ENCODE results near the gene HSD17B14. TPM values are rescaled to one million over a fixed set of nuclear protein-coding genes. Genes with fewer than 3 reads are reported as not detected.
"Not testable (repeated sequence)": the region's sequence is repeated elsewhere in the genome, so short reads cannot be mapped to it uniquely, and the experiment has no call there.

The HSD17B14 gene
- total and polyA plus RNA-seq, 9 donors, result 1.9 to 8.3 (median 4.2) TPM

DNA sequence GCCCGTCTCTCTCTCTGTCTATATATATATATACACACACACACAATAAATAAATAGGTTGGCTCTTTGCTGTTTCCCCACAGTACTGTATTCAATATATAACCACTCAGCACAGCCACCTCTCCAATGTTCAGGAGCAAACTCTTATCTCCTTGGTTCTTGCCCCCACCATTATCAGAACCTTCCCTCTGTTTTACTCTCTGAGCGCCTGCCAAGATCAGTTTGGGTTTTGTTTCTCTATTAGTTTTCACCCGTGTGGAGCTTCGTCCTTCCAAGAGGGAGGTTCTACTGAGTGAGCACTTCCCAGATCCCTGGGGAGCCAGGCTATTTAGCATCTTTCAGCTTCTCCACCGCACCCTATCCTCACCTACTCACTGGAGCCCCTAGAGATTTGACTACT lies 70.5 kb downstream of the HSD17B14 start:
- H3K4me1 ChIP-seq (ENCODE audit: control insufficient read depth, insufficient read depth, low read length); H3K36me3 ChIP-seq (ENCODE audit: control insufficient read depth, insufficient read depth, low read length); H3K4me3 ChIP-seq (ENCODE audit: low read length); H3K9me3 ChIP-seq (replicated peaks; ENCODE audit: control insufficient read depth, low read depth, low read length); DNase-seq; H3K27ac ChIP-seq (ENCODE audit: low read length): not testable (repeated sequence)
- WGBS (ENCODE audit: insufficient coverage), result 57% methylated on average over 1 of the region's 5 CpGs
- H3K27me3 ChIP-seq (ENCODE audit: control insufficient read depth, insufficient read depth, low read length), result peaks cover 29% of the 10 kb centered on the region

Other genes starting within 250 kb of the HSD17B14 start
Only the 30 nearest of the 33 such genes appear.
- 0.13 TPM for gene FAM83E, start 221.4 kb downstream of the HSD17B14 start, total RNA-seq
- 1 to 10 TPM in 1 of 8 donors, under 1 TPM in 6, not detected in 1; 0.11 to 1.2 (median 0.18) TPM for gene FAM83E, start 221.4 kb downstream of the HSD17B14 start, polyA plus RNA-seq (ENCODE audit: insufficient read depth in 1 of 8, insufficient read length in 8 of 8, low replicate concordance in 1 of 8)
- gene RPL18, start 217.3 kb downstream of the HSD17B14 start, total RNA-seq, result 2,914 TPM
- 1,000 to 10,000 TPM; 1,793 to 2,160 (median 1,901) TPM for gene RPL18, start 217.3 kb downstream of the HSD17B14 start, polyA plus RNA-seq (ENCODE audit: insufficient read depth in 1 of 8, insufficient read length in 8 of 8, low replicate concordance in 1 of 8)
- gene SPHK2, start 217.0 kb downstream of the HSD17B14 start, total RNA-seq, result 4.1 TPM
- 10 to 100 TPM in 4 of 8 donors, 1 to 10 TPM in 4; 7.0 to 11.8 (median 9.9) TPM for gene SPHK2, start 217.0 kb downstream of the HSD17B14 start, polyA plus RNA-seq (ENCODE audit: insufficient read depth in 1 of 8, insufficient read length in 8 of 8, low replicate concordance in 1 of 8)
- gene DBP, start 199.1 kb downstream of the HSD17B14 start, total RNA-seq, result 9.8 TPM
- gene DBP, start 199.1 kb downstream of the HSD17B14 start, polyA plus RNA-seq (ENCODE audit: insufficient read depth in 1 of 8, insufficient read length in 8 of 8, low replicate concordance in 1 of 8), result 10 to 100 TPM in 1 of 8 donors, 1 to 10 TPM in 7; 3.0 to 10.8 (median 6.2) TPM
- gene CA11, start 190.3 kb downstream of the HSD17B14 start, total RNA-seq, result 6.2 TPM
- gene CA11, start 190.3 kb downstream of the HSD17B14 start, polyA plus RNA-seq (ENCODE audit: insufficient read depth in 1 of 8, insufficient read length in 8 of 8, low replicate concordance in 1 of 8), result 10 to 100 TPM in 7 of 8 donors, 1 to 10 TPM in 1; 7.9 to 22.1 (median 14.0) TPM
- 0.18 TPM for gene NTN5, start 163.5 kb downstream of the HSD17B14 start, total RNA-seq
- gene NTN5, start 163.5 kb downstream of the HSD17B14 start, polyA plus RNA-seq (ENCODE audit: insufficient read depth in 1 of 8, insufficient read length in 8 of 8, low replicate concordance in 1 of 8), result 1 to 10 TPM in 7 of 8 donors, under 1 TPM in 1; 0.64 to 8.5 (median 2.2) TPM
- gene FUT2, start 140.5 kb downstream of the HSD17B14 start, total RNA-seq, result not detected
- gene FUT2, start 140.5 kb downstream of the HSD17B14 start, polyA plus RNA-seq (ENCODE audit: insufficient read depth in 1 of 8, insufficient read length in 8 of 8, low replicate concordance in 1 of 8), result 1 to 10 TPM in 4 of 8 donors, under 1 TPM in 4; 0.53 to 3.8 (median 0.95) TPM
- gene MAMSTR, start 116.8 kb downstream of the HSD17B14 start, total RNA-seq, result 29.2 TPM
- 100 to 1,000 TPM in 4 of 8 donors, 10 to 100 TPM in 4; 59.8 to 160 (median 113) TPM for gene MAMSTR, start 116.8 kb downstream of the HSD17B14 start, polyA plus RNA-seq (ENCODE audit: insufficient read depth in 1 of 8, insufficient read length in 8 of 8, low replicate concordance in 1 of 8)
- 14.1 TPM for gene RASIP1, start 95.9 kb downstream of the HSD17B14 start, total RNA-seq
- gene RASIP1, start 95.9 kb downstream of the HSD17B14 start, polyA plus RNA-seq (ENCODE audit: insufficient read depth in 1 of 8, insufficient read length in 8 of 8, low replicate concordance in 1 of 8), result 10 to 100 TPM; 17.6 to 27.7 (median 25.0) TPM
- 0.04 TPM for gene IZUMO1, start 89.6 kb downstream of the HSD17B14 start, total RNA-seq
- gene IZUMO1, start 89.6 kb downstream of the HSD17B14 start, polyA plus RNA-seq (ENCODE audit: insufficient read depth in 1 of 8, insufficient read length in 8 of 8, low replicate concordance in 1 of 8), result 1 to 10 TPM in 2 of 8 donors, under 1 TPM in 6; 0.20 to 1.1 (median 0.85) TPM
- 1.1 TPM for gene FUT1, start 83.8 kb downstream of the HSD17B14 start, total RNA-seq
- 1 to 10 TPM in 7 of 8 donors, under 1 TPM in 1; 0.75 to 1.5 (median 1.3) TPM for gene FUT1, start 83.8 kb downstream of the HSD17B14 start, polyA plus RNA-seq (ENCODE audit: insufficient read depth in 1 of 8, insufficient read length in 8 of 8, low replicate concordance in 1 of 8)
- not detected for gene FGF21, start 81.0 kb downstream of the HSD17B14 start, total RNA-seq
- gene FGF21, start 81.0 kb downstream of the HSD17B14 start, polyA plus RNA-seq (ENCODE audit: insufficient read depth in 1 of 8, insufficient read length in 8 of 8, low replicate concordance in 1 of 8), result under 1 TPM in 1 of 8 donors, not detected in 7; 0.25 TPM
- gene BCAT2, start 25.5 kb downstream of the HSD17B14 start, total RNA-seq, result 18.8 TPM
- 10 to 100 TPM; 21.2 to 32.7 (median 24.6) TPM for gene BCAT2, start 25.5 kb downstream of the HSD17B14 start, polyA plus RNA-seq (ENCODE audit: insufficient read depth in 1 of 8, insufficient read length in 8 of 8, low replicate concordance in 1 of 8)
- 18.7 TPM for gene PLEKHA4, start 32.1 kb upstream of the HSD17B14 start, total RNA-seq
- gene PLEKHA4, start 32.1 kb upstream of the HSD17B14 start, polyA plus RNA-seq (ENCODE audit: insufficient read depth in 1 of 8, insufficient read length in 8 of 8, low replicate concordance in 1 of 8), result 10 to 100 TPM; 34.9 to 59.0 (median 38.4) TPM
- 32.2 TPM for gene PPP1R15A, start 35.9 kb upstream of the HSD17B14 start, total RNA-seq
- gene PPP1R15A, start 35.9 kb upstream of the HSD17B14 start, polyA plus RNA-seq (ENCODE audit: insufficient read depth in 1 of 8, insufficient read length in 8 of 8, low replicate concordance in 1 of 8), result 10 to 100 TPM; 49.0 to 84.7 (median 57.3) TPM
- 0.09 TPM for gene TULP2, start 62.3 kb upstream of the HSD17B14 start, total RNA-seq
- under 1 TPM in 7 of 8 donors, not detected in 1; 0.13 to 0.88 (median 0.46) TPM for gene TULP2, start 62.3 kb upstream of the HSD17B14 start, polyA plus RNA-seq (ENCODE audit: insufficient read depth in 1 of 8, insufficient read length in 8 of 8, low replicate concordance in 1 of 8)
- 97.3 TPM for gene NUCB1, start 63.8 kb upstream of the HSD17B14 start, total RNA-seq
- 100 to 1,000 TPM; 141 to 216 (median 175) TPM for gene NUCB1, start 63.8 kb upstream of the HSD17B14 start, polyA plus RNA-seq (ENCODE audit: insufficient read depth in 1 of 8, insufficient read length in 8 of 8, low replicate concordance in 1 of 8)
- 0.31 TPM for gene DHDH, start 97.2 kb upstream of the HSD17B14 start, total RNA-seq
- gene DHDH, start 97.2 kb upstream of the HSD17B14 start, polyA plus RNA-seq (ENCODE audit: insufficient read depth in 1 of 8, insufficient read length in 8 of 8, low replicate concordance in 1 of 8), result 1 to 10 TPM in 1 of 8 donors, under 1 TPM in 7; 0.20 to 1.9 (median 0.42) TPM
- gene BAX, start 118.4 kb upstream of the HSD17B14 start, total RNA-seq, result 27.1 TPM
- gene BAX, start 118.4 kb upstream of the HSD17B14 start, polyA plus RNA-seq (ENCODE audit: insufficient read depth in 1 of 8, insufficient read length in 8 of 8, low replicate concordance in 1 of 8), result 10 to 100 TPM; 33.9 to 52.4 (median 44.7) TPM
- 786 TPM for gene FTL, start 128.8 kb upstream of the HSD17B14 start, total RNA-seq
- gene FTL, start 128.8 kb upstream of the HSD17B14 start, polyA plus RNA-seq (ENCODE audit: insufficient read depth in 1 of 8, insufficient read length in 8 of 8, low replicate concordance in 1 of 8), result 100 to 1,000 TPM; 576 to 914 (median 741) TPM
- gene GYS1, start 156.8 kb upstream of the HSD17B14 start, total RNA-seq, result 43.8 TPM
- 10 to 100 TPM; 47.3 to 87.3 (median 65.3) TPM for gene GYS1, start 156.8 kb upstream of the HSD17B14 start, polyA plus RNA-seq (ENCODE audit: insufficient read depth in 1 of 8, insufficient read length in 8 of 8, low replicate concordance in 1 of 8)
- gene RUVBL2, start 157.4 kb upstream of the HSD17B14 start, total RNA-seq, result 63.8 TPM
- gene RUVBL2, start 157.4 kb upstream of the HSD17B14 start, polyA plus RNA-seq (ENCODE audit: insufficient read depth in 1 of 8, insufficient read length in 8 of 8, low replicate concordance in 1 of 8), result 10 to 100 TPM; 55.3 to 72.5 (median 66.9) TPM
- gene LHB, start 180.6 kb upstream of the HSD17B14 start, total RNA-seq, result not detected
- gene LHB, start 180.6 kb upstream of the HSD17B14 start, polyA plus RNA-seq (ENCODE audit: insufficient read depth in 1 of 8, insufficient read length in 8 of 8, low replicate concordance in 1 of 8), result not detected
- 0.22 TPM for gene CGB3, start 187.8 kb upstream of the HSD17B14 start, total RNA-seq
- gene CGB3, start 187.8 kb upstream of the HSD17B14 start, polyA plus RNA-seq (ENCODE audit: insufficient read depth in 1 of 8, insufficient read length in 8 of 8, low replicate concordance in 1 of 8), result under 1 TPM in 2 of 8 donors, not detected in 6; 0.57 to 0.60 TPM
- not detected for gene CGB2, start 195.4 kb upstream of the HSD17B14 start, total RNA-seq
- under 1 TPM in 1 of 8 donors, not detected in 7; 0.27 TPM for gene CGB2, start 195.4 kb upstream of the HSD17B14 start, polyA plus RNA-seq (ENCODE audit: insufficient read depth in 1 of 8, insufficient read length in 8 of 8, low replicate concordance in 1 of 8)
- gene CGB1, start 200.4 kb upstream of the HSD17B14 start, total RNA-seq, result not detected
- not detected for gene CGB1, start 200.4 kb upstream of the HSD17B14 start, polyA plus RNA-seq (ENCODE audit: insufficient read depth in 1 of 8, insufficient read length in 8 of 8, low replicate concordance in 1 of 8)
- gene CGB5, start 207.4 kb upstream of the HSD17B14 start, total RNA-seq, result 0.40 TPM
- 1 to 10 TPM in 1 of 8 donors, under 1 TPM in 2, not detected in 5; 0.23 to 1.4 (median 0.63) TPM for gene CGB5, start 207.4 kb upstream of the HSD17B14 start, polyA plus RNA-seq (ENCODE audit: insufficient read depth in 1 of 8, insufficient read length in 8 of 8, low replicate concordance in 1 of 8)
- 0.31 TPM for gene CGB8, start 212.6 kb upstream of the HSD17B14 start, total RNA-seq
- gene CGB8, start 212.6 kb upstream of the HSD17B14 start, polyA plus RNA-seq (ENCODE audit: insufficient read depth in 1 of 8, insufficient read length in 8 of 8, low replicate concordance in 1 of 8), result under 1 TPM in 4 of 8 donors, not detected in 4; 0.20 to 0.58 (median 0.25) TPM
- gene CGB7, start 221.3 kb upstream of the HSD17B14 start, total RNA-seq, result 0.53 TPM
- 1 to 10 TPM in 4 of 8 donors, under 1 TPM in 4; 0.34 to 1.4 (median 0.87) TPM for gene CGB7, start 221.3 kb upstream of the HSD17B14 start, polyA plus RNA-seq (ENCODE audit: insufficient read depth in 1 of 8, insufficient read length in 8 of 8, low replicate concordance in 1 of 8)
- 1.6 TPM for gene NTF4, start 228.3 kb upstream of the HSD17B14 start, total RNA-seq
- 1 to 10 TPM; 2.5 to 5.2 (median 3.6) TPM for gene NTF4, start 228.3 kb upstream of the HSD17B14 start, polyA plus RNA-seq (ENCODE audit: insufficient read depth in 1 of 8, insufficient read length in 8 of 8, low replicate concordance in 1 of 8)

Measured in muscle of leg (tissue), 11 donors.